ENCODE results near the gene R3HCC1L.

- no peak for TF ChIP-seq CTCF (IDR thresholded peaks at IDR 0.05)
- no peak for TF ChIP-seq POLR2A (IDR thresholded peaks at IDR 0.05)
Measured at GRCh38 chr10:98167191-98167590, 32.7 kb downstream of the R3HCC1L start.

Measured in thyroid gland (tissue), 4 donors.